Measurements from ENCODE around the gene PPEF2. TPM values are rescaled to one million over a fixed set of nuclear protein-coding genes. Genes with fewer than 3 reads are reported as not detected.

The PPEF2 gene
- total and polyA plus RNA-seq, 2 experiments from 2014 or later = not detected

DNA sequence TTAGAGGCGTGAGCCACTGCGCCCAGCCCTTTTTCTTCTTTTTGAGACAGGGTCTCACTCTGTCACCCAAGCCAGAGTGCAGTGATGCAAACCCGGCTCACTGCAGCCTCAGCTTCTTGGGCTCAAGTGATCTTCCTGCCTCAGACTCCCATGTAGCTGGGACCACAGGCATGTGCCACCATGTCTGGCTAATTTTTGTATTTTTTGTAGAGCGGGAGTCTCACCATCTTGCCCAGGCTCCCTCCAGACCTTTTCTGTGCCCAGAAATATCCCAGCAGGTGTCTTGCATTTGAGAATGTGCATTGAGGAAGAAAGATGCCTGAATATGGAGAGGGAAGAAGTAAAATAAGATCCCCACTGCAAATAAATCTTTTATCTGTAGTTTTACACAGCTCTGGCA lies 58.7 kb downstream of the PPEF2 start:
- no peaks in the 10 kb centered on the region for H3K79me2 ChIP-seq
- H3K4me1 ChIP-seq (ENCODE audit: insufficient read depth) = peaks cover 15% of the 10 kb centered on the region
- H3K4me2 ChIP-seq = peak overlapping the region; percentile 29
- peak overlapping the region; percentile 11 for H2AFZ ChIP-seq
- H3K9me2 ChIP-seq (replicated peaks; ENCODE audit: insufficient read depth) = no peaks in the 10 kb centered on the region
- TF ChIP-seq EZH2phosphoT487 (IDR thresholded peaks at IDR 0.05; ENCODE audit: low read depth, severe bottlenecking, unreplicated experiment) = no peak
- TF ChIP-seq EZH2 (IDR thresholded peaks at IDR 0.05; ENCODE audit: borderline replicate concordance) = no peak
- TF ChIP-seq, protein P1, sequence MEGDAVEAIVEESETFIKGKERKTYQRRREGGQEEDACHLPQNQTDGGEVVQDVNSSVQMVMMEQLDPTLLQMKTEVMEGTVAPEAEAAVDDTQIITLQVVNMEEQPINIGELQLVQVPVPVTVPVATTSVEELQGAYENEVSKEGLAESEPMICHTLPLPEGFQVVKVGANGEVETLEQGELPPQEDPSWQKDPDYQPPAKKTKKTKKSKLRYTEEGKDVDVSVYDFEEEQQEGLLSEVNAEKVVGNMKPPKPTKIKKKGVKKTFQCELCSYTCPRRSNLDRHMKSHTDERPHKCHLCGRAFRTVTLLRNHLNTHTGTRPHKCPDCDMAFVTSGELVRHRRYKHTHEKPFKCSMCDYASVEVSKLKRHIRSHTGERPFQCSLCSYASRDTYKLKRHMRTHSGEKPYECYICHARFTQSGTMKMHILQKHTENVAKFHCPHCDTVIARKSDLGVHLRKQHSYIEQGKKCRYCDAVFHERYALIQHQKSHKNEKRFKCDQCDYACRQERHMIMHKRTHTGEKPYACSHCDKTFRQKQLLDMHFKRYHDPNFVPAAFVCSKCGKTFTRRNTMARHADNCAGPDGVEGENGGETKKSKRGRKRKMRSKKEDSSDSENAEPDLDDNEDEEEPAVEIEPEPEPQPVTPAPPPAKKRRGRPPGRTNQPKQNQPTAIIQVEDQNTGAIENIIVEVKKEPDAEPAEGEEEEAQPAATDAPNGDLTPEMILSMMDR (IDR thresholded peaks at IDR 0.05; ENCODE audit: poor library complexity) = no peak
- no peak for DNase-seq (ENCODE audit: low spot score)
- no peak overlapping the region for H3K4me3 ChIP-seq
- H3K27me3 ChIP-seq = no peaks in the 10 kb centered on the region
- H3K36me3 ChIP-seq (replicated peaks; ENCODE audit: insufficient read depth, low read depth) = no peaks in the 10 kb centered on the region
- peak overlapping the region; percentile 81 for H3K27ac ChIP-seq
- WGBS (ENCODE audit: low lambda C conversion rate, missing lambda C conversion rate) = 92% methylated on average over 4 of the region's 4 CpGs
- H4K20me1 ChIP-seq (ENCODE audit: insufficient read depth, poor library complexity, severe bottlenecking) = no peaks in the 10 kb centered on the region
- H3K9me3 ChIP-seq (ENCODE audit: low read depth) = no peaks in the 10 kb centered on the region

DNA sequence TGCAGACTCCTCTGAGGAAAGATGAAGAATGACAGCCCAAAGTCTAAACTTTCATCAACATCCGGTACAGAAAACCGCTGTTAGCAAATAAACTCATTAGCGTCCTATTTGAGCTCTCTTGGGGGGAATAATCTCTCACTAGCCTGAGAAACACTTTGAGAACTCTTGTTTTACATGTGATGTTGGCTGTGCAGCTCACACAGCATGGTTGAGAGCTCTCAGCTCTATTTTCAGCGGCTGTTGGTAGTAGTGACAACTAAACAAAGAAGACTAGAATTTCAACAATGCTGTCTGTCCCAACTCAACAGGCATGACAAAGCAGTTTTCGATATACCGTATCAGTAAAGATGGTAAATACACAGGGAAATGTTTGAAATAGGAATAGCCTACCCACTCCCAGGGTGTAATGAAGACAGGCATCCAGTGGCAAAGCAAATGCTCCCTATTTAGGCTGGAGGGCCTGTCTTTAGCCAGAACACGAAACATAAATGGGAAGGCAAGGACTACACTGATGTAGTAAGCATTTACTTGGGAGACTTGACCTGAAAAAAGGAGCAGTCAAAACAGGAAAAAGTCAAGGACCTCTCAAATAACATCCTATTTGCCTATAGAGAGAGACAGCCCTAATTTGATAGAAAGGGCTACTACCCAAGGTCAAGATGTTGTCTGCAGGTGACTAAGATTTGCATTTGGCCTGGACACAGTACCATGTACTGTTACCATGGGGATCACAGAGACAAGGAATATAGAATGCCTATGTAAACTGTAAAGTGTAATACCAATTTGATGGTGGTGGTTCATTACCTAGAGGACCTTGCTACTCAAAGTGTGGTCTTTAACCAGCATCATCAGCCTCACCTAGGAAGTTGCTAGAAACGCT lies 60.4 kb downstream of the PPEF2 start:
- H3K27me3 ChIP-seq = no peaks in the 10 kb centered on the region
- H3K4me1 ChIP-seq (ENCODE audit: insufficient read depth) = peaks cover 15% of the 10 kb centered on the region
- no peak for DNase-seq (ENCODE audit: low spot score)
- H3K79me2 ChIP-seq = no peaks in the 10 kb centered on the region
- no peaks in the 10 kb centered on the region for H3K9me3 ChIP-seq (ENCODE audit: low read depth)
- no peak overlapping the region for H2AFZ ChIP-seq
- H3K27ac ChIP-seq = no peak overlapping the region
- H4K20me1 ChIP-seq (ENCODE audit: insufficient read depth, poor library complexity, severe bottlenecking) = no peaks in the 10 kb centered on the region
- H3K4me3 ChIP-seq = no peak overlapping the region
- TF ChIP-seq, protein P1 (IDR thresholded peaks at IDR 0.05; ENCODE audit: poor library complexity) = no peak
- TF ChIP-seq EZH2phosphoT487 (IDR thresholded peaks at IDR 0.05; ENCODE audit: low read depth, severe bottlenecking, unreplicated experiment) = no peak
- TF ChIP-seq EZH2 (IDR thresholded peaks at IDR 0.05; ENCODE audit: borderline replicate concordance) = no peak
- no peak overlapping the region for H3K4me2 ChIP-seq
- WGBS (ENCODE audit: low lambda C conversion rate, missing lambda C conversion rate) = 72% methylated on average over 8 of the region's 8 CpGs
- H3K9me2 ChIP-seq (replicated peaks; ENCODE audit: insufficient read depth) = no peaks in the 10 kb centered on the region
- H3K36me3 ChIP-seq (replicated peaks; ENCODE audit: insufficient read depth, low read depth) = no peaks in the 10 kb centered on the region

DNA sequence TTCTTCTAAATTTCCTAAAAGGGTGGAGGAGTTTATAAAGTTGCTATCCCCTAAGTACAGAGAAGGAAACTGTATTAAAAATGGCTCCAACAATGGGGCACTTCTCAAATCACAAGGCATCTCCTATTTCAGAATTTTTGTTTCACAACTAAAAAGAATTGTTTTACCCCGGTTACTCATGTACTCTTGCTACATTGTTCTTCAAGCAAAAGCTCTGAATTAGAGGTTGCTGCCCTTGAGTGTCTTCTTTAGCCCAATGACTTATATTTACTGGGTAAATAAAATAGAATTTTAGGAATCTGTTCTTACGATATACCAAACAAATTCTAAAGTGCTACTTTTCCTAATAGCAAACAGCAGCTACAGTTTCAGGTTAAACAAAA lies 67.5 kb downstream of the PPEF2 start:
- no peak for DNase-seq (ENCODE audit: low spot score)
- TF ChIP-seq, protein P1 (IDR thresholded peaks at IDR 0.05; ENCODE audit: poor library complexity) = no peak
- TF ChIP-seq EZH2 (IDR thresholded peaks at IDR 0.05; ENCODE audit: borderline replicate concordance) = no peak
- no peak for TF ChIP-seq EZH2phosphoT487 (IDR thresholded peaks at IDR 0.05; ENCODE audit: low read depth, severe bottlenecking, unreplicated experiment)
- Histone ChIP-seq H2AFZ (no peak overlapping the region), H3K79me2 (no peaks in the 10 kb centered on the region), H3K27me3 (no peaks in the 10 kb centered on the region), H3K27ac (no peak overlapping the region), H3K36me3 (replicated peaks; ENCODE audit: insufficient read depth, low read depth) (no peaks in the 10 kb centered on the region), H3K4me1 (ENCODE audit: insufficient read depth) (no peaks in the 10 kb centered on the region), H4K20me1 (ENCODE audit: insufficient read depth, poor library complexity, severe bottlenecking) (no peaks in the 10 kb centered on the region), H3K4me2 (no peak overlapping the region), H3K4me3 (no peak overlapping the region), H3K9me2 (replicated peaks; ENCODE audit: insufficient read depth) (no peaks in the 10 kb centered on the region), H3K9me3 (ENCODE audit: low read depth) (no peaks in the 10 kb centered on the region)
- 74% methylated on average over 2 of the region's 2 CpGs for WGBS (ENCODE audit: low lambda C conversion rate, missing lambda C conversion rate)

Data from hepatocyte (in vitro differentiated cells).